Measurements from ENCODE around the gene LIPM.

DNA sequence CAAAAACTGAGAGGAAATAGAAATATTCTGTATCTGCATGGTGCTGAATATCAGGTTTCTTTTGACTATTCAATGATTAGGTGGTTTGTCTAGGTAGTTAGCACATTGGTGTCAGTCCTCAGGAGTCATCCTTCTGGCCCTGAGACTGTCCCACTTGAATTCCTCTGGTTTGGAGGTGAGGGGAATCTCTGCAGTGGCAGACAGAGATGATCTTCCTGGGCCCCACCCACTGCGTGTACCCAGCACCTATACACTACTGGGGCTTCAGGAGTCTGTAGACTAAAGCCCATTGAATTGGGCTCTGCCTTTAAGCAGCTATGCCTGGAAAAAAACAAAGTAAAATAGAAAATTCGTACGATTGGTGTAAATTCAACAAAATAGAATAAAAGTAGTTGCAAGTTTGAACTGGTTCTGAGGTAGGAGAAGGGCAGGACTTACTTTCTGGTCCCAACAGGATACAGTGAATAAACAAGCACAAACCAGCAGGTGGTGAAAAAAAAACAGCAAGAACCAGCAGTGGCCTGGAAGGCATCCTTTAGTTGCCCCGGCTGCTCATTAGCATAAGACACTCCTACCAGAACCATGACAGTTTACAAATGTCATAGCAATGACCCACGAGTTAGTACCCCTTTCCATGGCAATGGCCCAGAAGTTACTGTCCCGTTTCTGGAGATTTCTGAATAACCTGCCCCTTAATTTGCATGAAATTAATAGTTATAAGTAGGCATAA, 1.7 kb downstream of the LIPM start:
- TF ChIP-seq, protein P1, sequence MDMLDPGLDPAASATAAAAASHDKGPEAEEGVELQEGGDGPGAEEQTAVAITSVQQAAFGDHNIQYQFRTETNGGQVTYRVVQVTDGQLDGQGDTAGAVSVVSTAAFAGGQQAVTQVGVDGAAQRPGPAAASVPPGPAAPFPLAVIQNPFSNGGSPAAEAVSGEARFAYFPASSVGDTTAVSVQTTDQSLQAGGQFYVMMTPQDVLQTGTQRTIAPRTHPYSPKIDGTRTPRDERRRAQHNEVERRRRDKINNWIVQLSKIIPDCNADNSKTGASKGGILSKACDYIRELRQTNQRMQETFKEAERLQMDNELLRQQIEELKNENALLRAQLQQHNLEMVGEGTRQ (IDR thresholded peaks at IDR 0.05) = no peak
- TF ChIP-seq ESRRA (IDR thresholded peaks at IDR 0.05; ENCODE audit: borderline replicate concordance, low read length) = no peak
- TF ChIP-seq, protein P2, sequence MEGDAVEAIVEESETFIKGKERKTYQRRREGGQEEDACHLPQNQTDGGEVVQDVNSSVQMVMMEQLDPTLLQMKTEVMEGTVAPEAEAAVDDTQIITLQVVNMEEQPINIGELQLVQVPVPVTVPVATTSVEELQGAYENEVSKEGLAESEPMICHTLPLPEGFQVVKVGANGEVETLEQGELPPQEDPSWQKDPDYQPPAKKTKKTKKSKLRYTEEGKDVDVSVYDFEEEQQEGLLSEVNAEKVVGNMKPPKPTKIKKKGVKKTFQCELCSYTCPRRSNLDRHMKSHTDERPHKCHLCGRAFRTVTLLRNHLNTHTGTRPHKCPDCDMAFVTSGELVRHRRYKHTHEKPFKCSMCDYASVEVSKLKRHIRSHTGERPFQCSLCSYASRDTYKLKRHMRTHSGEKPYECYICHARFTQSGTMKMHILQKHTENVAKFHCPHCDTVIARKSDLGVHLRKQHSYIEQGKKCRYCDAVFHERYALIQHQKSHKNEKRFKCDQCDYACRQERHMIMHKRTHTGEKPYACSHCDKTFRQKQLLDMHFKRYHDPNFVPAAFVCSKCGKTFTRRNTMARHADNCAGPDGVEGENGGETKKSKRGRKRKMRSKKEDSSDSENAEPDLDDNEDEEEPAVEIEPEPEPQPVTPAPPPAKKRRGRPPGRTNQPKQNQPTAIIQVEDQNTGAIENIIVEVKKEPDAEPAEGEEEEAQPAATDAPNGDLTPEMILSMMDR (IDR thresholded peaks at IDR 0.05) = no peak
- no peak for TF ChIP-seq JUNB (IDR thresholded peaks at IDR 0.05)
- no peak for TF ChIP-seq CHD2 (IDR thresholded peaks at IDR 0.05; ENCODE audit: low read length, partially characterized antibody)
- no peak for TF ChIP-seq EP300 (IDR thresholded peaks at IDR 0.05)
- no peak for TF ChIP-seq NR3C1 (IDR thresholded peaks at IDR 0.05)
- TF ChIP-seq POLR2A (IDR thresholded peaks at IDR 0.05; ENCODE audit: low read length) = no peak
